K562 (cell line): ENCODE results near the gene CRTC3. TPM values are rescaled to one million over a fixed set of nuclear protein-coding genes. Genes with fewer than 3 reads are reported as not detected.

Experiments used
- FIP1L1 ChIP-seq: fragments of 200-400 bp; formaldehyde crosslinking; IDR thresholded peaks from 2 replicates; pipeline ENCODE4 v1.6.1; 2018; ENCODE audit warnings: mild to moderate bottlenecking, low read depth, low read length; ENCODE audit not compliant: poor library complexity, severe bottlenecking
- HDAC6 ChIP-seq: IDR thresholded peaks from 2 replicates; pipeline ENCODE4 v1.6.1; 2012; ENCODE audit warnings: low read depth, mild to moderate bottlenecking, control low read depth, inconsistent platforms, low read length, moderate library complexity
- ILK ChIP-seq: fragments of 450-650 bp; IDR thresholded peaks from 2 replicates; pipeline ENCODE4 v1.6.1; 2016; ENCODE audit warnings: missing genetic modification characterization, low read depth, mild to moderate bottlenecking, missing compliant biosample characterization, moderate library complexity, borderline replicate concordance
- JUND ChIP-seq, 2 experiments: IDR thresholded peaks; 2 replicates in 1 of 2; 3 replicates in 1 of 2; pipeline ENCODE4 v1.6.1; 2011; ENCODE audit warnings: borderline replicate concordance in 2 of 2, low read depth in 2 of 2, low read length in 2 of 2, improper control_type of control experiment in 1 of 2, missing biosample characterization in 1 of 2, missing genetic modification characterization in 1 of 2, missing genetic modification reagents in 1 of 2
- KAT7 ChIP-seq: sonication (generic); formaldehyde crosslinking; IDR thresholded peaks from 2 replicates; pipeline ENCODE4 v1.8.0; 2022; ENCODE audit warnings: missing genetic modification reagents, mild to moderate bottlenecking, borderline replicate concordance
- LARP7 ChIP-seq: fragments of 450-650 bp; IDR thresholded peaks from 2 replicates; pipeline ENCODE4 v1.6.1; 2016
- POLR2G ChIP-seq: fragments of 200-400 bp; formaldehyde crosslinking; IDR thresholded peaks from 2 replicates; pipeline ENCODE4 v1.6.1; 2017; ENCODE audit warnings: low read depth, mild to moderate bottlenecking, antibody characterized with exemption, low read length, moderate library complexity
- POLR2H ChIP-seq: IDR thresholded peaks from 2 replicates; pipeline ENCODE4 v1.6.1; 2016; ENCODE audit warnings: missing genetic modification characterization, low read depth, mild to moderate bottlenecking, control low read depth, missing compliant biosample characterization, moderate library complexity
- SAFB2 ChIP-seq: fragments of 200-400 bp; formaldehyde crosslinking; IDR thresholded peaks from 2 replicates; pipeline ENCODE4 v1.6.1; 2018; ENCODE audit warnings: borderline replicate concordance, low read length, low read depth, moderate library complexity; ENCODE audit not compliant: severe bottlenecking
- TRIM28 ChIP-seq: fragments of 450-650 bp; IDR thresholded peaks from 2 replicates; pipeline ENCODE4 v1.6.1; 2017
- ZFX ChIP-seq: sonication (generic); formaldehyde crosslinking; IDR thresholded peaks from 2 replicates; pipeline ENCODE4 v1.8.0; 2022; ENCODE audit warnings: mild to moderate bottlenecking, missing genetic modification reagents, moderate library complexity
- ZNF316 ChIP-seq: fragments of 450-650 bp; IDR thresholded peaks from 2 replicates; pipeline ENCODE4 v1.6.1; 2016
- ZNF444 ChIP-seq: fragments of 250-450 bp; sonication (Bioruptor Pico); IDR thresholded peaks from 2 replicates; pipeline ENCODE4 v1.4.0; 2020; ENCODE audit warnings: mild to moderate bottlenecking, moderate library complexity
- ZNF589 ChIP-seq: fragments of 200-800 bp; sonication (Bioruptor generic); IDR thresholded peaks from 2 replicates; pipeline ENCODE4 v1.6.1; 2016; ENCODE audit warnings: low read depth, missing genetic modification characterization, missing compliant biosample characterization
- ZNF644 ChIP-seq: fragments of 200-800 bp; sonication (Bioruptor generic); IDR thresholded peaks from 2 replicates; pipeline ENCODE4 v1.6.1; 2016; ENCODE audit warnings: low read depth, missing genetic modification characterization, missing compliant biosample characterization
- ZZZ3 ChIP-seq: fragments of 450-650 bp; IDR thresholded peaks from 2 replicates; pipeline ENCODE4 v1.6.1; 2016; ENCODE audit warnings: antibody characterized with exemption, mild to moderate bottlenecking, moderate library complexity
- polyA plus RNA-seq, 8 experiments: library from polyadenylated mRNA; depleted of rRNA in 4 of 8; stranded (reverse) in 5 of 8; unstranded in 3 of 8; fragments of >200 nt; fragmentation: Nextera tagmentation in 2 of 8; fragmentation: Illumina TruSeq in 1 of 8; extraction: Ambion mirVana in 2 of 8; extraction: Trizol in 1 of 8; gene quantifications; 2 replicates each; pipeline versions ENCODE4 v1.2.1 to v1.2.3, GENCODE V29; 2011 to 2014; ENCODE audit warnings: inconsistent platforms in 1 of 8, missing spikeins in 1 of 8
- total RNA-seq, 7 experiments: library from RNA; depleted of rRNA in 6 of 7; stranded (reverse); fragments of >200 nt in 6 of 7; fragmentation: Illumina TruSeq in 2 of 7; extraction: Trizol in 2 of 7; gene quantifications; 2 replicates each; pipeline versions ENCODE4 v1.2.1 to v1.2.3, GENCODE V29; 2011 to 2021; ENCODE audit warnings: low replicate concordance in 1 of 7
- TF ChIP-seq, protein P1 (sequence below): fragments of 250-450 bp; sonication (Bioruptor Pico); IDR thresholded peaks from 2 replicates; pipeline ENCODE4 v1.8.0; 2021; ENCODE audit warnings: mild to moderate bottlenecking, moderate library complexity
- TF ChIP-seq, protein P2 (sequence below): fragments of 450-650 bp; formaldehyde crosslinking; IDR thresholded peaks from 2 replicates; pipeline ENCODE4 v1.4.0; 2020; ENCODE audit warnings: mild to moderate bottlenecking
- TF ChIP-seq, protein P3 (sequence below): fragments of 250-450 bp; sonication (Bioruptor Pico); IDR thresholded peaks from 2 replicates; pipeline ENCODE4 v1.5.0; 2022; ENCODE audit warnings: mild to moderate bottlenecking
- TF ChIP-seq, protein P4 (sequence below): fragments of 450-650 bp; IDR thresholded peaks from 2 replicates; pipeline ENCODE4 v1.6.1; 2016; ENCODE audit warnings: borderline replicate concordance

The CRTC3 gene
- total and polyA plus RNA-seq, 9 of the 15 experiments (the other 6 are each of a cell fraction or from before 2014, with no cell fraction given) = 1.2 to 19.0 (median 11.6) TPM

DNA sequence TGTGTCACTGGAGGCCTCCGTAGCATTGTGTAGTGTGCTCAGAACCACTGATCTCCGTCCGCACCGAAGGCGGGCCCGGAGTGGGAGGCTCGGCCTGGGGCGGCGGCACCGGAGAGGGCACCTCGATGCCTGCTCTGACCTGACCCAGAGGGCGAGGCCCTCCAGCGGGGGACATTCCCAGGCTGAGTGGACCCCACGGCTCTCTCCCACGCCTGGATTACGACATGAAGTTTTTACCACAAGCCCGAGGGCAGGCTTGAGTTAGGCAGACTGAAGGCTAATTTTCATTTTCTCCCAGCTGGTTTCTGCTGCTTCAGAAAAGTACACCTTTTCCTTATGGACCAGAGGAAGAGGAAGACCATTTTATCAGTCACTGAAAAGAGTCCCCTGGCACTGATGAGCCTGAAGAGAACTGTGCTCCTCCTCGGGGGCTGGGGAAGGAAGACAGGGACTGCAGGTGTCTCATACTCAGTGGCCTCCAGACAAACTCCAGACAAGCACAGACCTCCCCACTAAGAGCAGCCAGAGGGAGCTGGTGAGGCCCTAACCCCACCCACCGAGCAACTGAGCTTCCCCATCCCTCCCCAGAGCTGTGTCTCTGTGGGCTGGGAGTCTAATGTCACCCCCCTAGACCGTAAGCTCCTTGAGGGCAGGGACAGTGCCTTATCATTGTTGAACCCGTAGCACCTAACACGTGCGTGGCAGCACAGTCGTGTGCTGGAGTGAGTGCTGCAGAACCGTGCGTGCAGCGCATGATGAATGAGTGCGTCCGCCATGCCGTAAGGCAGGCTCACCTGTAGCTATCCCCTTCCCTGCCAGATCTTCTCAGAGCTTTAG, 113.0 kb downstream of the CRTC3 start (continued):
- TF ChIP-seq, protein P1, sequence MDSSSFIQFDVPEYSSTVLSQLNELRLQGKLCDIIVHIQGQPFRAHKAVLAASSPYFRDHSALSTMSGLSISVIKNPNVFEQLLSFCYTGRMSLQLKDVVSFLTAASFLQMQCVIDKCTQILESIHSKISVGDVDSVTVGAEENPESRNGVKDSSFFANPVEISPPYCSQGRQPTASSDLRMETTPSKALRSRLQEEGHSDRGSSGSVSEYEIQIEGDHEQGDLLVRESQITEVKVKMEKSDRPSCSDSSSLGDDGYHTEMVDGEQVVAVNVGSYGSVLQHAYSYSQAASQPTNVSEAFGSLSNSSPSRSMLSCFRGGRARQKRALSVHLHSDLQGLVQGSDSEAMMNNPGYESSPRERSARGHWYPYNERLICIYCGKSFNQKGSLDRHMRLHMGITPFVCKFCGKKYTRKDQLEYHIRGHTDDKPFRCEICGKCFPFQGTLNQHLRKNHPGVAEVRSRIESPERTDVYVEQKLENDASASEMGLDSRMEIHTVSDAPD = no peak
- TF ChIP-seq LARP7 = no peak
- peak; percentile 87 for TF ChIP-seq ZNF316
- no peak for TF ChIP-seq FIP1L1
- no peak for TF ChIP-seq ZNF444
- TF ChIP-seq, protein P2, sequence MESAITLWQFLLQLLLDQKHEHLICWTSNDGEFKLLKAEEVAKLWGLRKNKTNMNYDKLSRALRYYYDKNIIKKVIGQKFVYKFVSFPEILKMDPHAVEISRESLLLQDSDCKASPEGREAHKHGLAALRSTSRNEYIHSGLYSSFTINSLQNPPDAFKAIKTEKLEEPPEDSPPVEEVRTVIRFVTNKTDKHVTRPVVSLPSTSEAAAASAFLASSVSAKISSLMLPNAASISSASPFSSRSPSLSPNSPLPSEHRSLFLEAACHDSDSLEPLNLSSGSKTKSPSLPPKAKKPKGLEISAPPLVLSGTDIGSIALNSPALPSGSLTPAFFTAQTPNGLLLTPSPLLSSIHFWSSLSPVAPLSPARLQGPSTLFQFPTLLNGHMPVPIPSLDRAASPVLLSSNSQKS = no peak
- no peak for TF ChIP-seq HDAC6
- TF ChIP-seq, protein P3, sequence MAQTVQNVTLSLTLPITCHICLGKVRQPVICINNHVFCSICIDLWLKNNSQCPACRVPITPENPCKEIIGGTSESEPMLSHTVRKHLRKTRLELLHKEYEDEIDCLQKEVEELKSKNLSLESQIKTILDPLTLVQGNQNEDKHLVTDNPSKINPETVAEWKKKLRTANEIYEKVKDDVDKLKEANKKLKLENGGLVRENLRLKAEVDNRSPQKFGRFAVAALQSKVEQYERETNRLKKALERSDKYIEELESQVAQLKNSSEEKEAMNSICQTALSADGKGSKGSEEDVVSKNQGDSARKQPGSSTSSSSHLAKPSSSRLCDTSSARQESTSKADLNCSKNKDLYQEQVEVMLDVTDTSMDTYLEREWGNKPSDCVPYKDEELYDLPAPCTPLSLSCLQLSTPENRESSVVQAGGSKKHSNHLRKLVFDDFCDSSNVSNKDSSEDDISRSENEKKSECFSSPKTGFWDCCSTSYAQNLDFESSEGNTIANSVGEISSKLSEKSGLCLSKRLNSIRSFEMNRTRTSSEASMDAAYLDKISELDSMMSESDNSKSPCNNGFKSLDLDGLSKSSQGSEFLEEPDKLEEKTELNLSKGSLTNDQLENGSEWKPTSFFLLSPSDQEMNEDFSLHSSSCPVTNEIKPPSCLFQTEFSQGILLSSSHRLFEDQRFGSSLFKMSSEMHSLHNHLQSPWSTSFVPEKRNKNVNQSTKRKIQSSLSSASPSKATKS (CRISPR knock-in tag) = no peak
- no peak for TF ChIP-seq ZNF589
- TF ChIP-seq ZZZ3 = no peak
- TF ChIP-seq JUND (IDR thresholded peaks at IDR 0.05; ENCODE audit: borderline replicate concordance, low read depth, low read length) = no peak
- no peak for TF ChIP-seq JUND (tag; IDR thresholded peaks at IDR 0.05; ENCODE audit: borderline replicate concordance, low read depth, low read length)
- TF ChIP-seq SAFB2 = no peak
- TF ChIP-seq ZFX = no peak
- peak; percentile 69; the same call in 1 of the 2 replicates for TF ChIP-seq TRIM28
- peak; percentile 41; the same call in 1 of the 2 replicates for TF ChIP-seq POLR2G
- no peak for TF ChIP-seq KAT7 (CRISPR knock-in tag)
- no peak for TF ChIP-seq POLR2H (tag)
- TF ChIP-seq ILK (tag) = no peak
- TF ChIP-seq ZNF644 (tag) = no peak
- TF ChIP-seq, protein P4, sequence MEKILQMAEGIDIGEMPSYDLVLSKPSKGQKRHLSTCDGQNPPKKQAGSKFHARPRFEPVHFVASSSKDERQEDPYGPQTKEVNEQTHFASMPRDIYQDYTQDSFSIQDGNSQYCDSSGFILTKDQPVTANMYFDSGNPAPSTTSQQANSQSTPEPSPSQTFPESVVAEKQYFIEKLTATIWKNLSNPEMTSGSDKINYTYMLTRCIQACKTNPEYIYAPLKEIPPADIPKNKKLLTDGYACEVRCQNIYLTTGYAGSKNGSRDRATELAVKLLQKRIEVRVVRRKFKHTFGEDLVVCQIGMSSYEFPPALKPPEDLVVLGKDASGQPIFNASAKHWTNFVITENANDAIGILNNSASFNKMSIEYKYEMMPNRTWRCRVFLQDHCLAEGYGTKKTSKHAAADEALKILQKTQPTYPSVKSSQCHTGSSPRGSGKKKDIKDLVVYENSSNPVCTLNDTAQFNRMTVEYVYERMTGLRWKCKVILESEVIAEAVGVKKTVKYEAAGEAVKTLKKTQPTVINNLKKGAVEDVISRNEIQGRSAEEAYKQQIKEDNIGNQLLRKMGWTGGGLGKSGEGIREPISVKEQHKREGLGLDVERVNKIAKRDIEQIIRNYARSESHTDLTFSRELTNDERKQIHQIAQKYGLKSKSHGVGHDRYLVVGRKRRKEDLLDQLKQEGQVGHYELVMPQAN = no peak
